ENCODE measurements around the gene ACADS.

DNA sequence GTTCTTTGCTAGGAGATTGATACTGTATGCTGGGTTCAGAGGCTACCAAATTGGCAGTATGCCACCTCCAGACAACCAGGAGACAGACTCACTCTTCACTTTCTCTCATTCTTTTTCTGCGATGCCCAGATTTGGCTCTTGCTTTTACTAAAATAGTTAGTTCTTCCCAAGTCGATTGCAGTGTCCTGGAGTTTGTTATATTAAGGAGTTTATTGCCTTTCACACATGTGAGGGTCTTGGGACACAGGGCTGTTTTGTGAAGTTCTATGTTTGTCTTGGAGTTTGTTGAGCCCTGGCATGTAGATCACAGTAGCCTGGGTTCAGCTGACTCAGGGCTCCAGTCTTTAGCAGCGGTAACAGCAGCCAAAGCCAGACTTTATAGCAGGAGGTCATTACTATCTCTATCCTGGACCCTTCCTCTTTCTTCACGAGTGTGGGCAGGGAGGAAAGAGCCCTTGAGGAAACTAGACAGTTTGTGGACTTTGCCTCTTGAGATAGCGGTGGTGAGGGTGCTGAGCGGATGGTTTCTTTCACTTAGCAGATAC lies 37.0 kb upstream of the ACADS start:
- TF ChIP-seq, protein P1, sequence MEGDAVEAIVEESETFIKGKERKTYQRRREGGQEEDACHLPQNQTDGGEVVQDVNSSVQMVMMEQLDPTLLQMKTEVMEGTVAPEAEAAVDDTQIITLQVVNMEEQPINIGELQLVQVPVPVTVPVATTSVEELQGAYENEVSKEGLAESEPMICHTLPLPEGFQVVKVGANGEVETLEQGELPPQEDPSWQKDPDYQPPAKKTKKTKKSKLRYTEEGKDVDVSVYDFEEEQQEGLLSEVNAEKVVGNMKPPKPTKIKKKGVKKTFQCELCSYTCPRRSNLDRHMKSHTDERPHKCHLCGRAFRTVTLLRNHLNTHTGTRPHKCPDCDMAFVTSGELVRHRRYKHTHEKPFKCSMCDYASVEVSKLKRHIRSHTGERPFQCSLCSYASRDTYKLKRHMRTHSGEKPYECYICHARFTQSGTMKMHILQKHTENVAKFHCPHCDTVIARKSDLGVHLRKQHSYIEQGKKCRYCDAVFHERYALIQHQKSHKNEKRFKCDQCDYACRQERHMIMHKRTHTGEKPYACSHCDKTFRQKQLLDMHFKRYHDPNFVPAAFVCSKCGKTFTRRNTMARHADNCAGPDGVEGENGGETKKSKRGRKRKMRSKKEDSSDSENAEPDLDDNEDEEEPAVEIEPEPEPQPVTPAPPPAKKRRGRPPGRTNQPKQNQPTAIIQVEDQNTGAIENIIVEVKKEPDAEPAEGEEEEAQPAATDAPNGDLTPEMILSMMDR (IDR thresholded peaks at IDR 0.05), result no peak
- no peak for TF ChIP-seq POLR2A (IDR thresholded peaks at IDR 0.05)
